GM12878 (cell line): ENCODE results near the gene WNT7A. TPM values are rescaled to one million over a fixed set of nuclear protein-coding genes. Genes with fewer than 3 reads are reported as not detected.

Experiments used
- ATAC-seq: fragments of 200-7000 bp; cut with Tn5 transposase; 3 replicates; pipeline ENCODE4 v1.9.1; 2020; ENCODE audit warnings: mild to moderate bottlenecking, moderate library complexity
- BruUV-seq: library from RNA; stranded (reverse); fragments of 400-500 nt; replicated peaks from 2 replicates; lab custom pipeline; 2021; lab: Mats Ljungman, UMichigan
- CTCF ChIA-PET: fragments of 300-600 bp; sonication (Branson Sonifier 250); formaldehyde crosslinking; extraction: SDS; loops from one replicate; lab custom pipeline; 2021; ENCODE audit warnings: inconsistent platforms; lab: Yijun Ruan, JAX
- POLR2A ChIA-PET: fragments of 350-600 bp; formaldehyde crosslinking; extraction: SDS; loops from one replicate; lab custom pipeline; 2021; ENCODE audit warnings: inconsistent platforms; lab: Charles Lee
- RAD21 ChIA-PET: fragments of 300-600 bp; sonication (Branson Sonifier 250); formaldehyde crosslinking; loops from one replicate; lab custom pipeline; 2023; ENCODE audit warnings: antibody characterized with exemption; ENCODE audit not compliant: unreplicated experiment; lab: Charles Lee
- SMC1A ChIA-PET: fragments of 300-600 bp; sonication (Branson Sonifier 250); formaldehyde crosslinking; loops from one replicate; lab custom pipeline; 2023; ENCODE audit not compliant: unreplicated experiment, uncharacterized antibody; lab: Charles Lee
- DNase-seq: peaks from one replicate; pipeline ENCODE4 v3.0.0-alpha.2; 2011; ENCODE audit warnings: low read depth, low spot score
- FAIRE-seq: peaks from 3 replicates; lab custom pipeline; 2011; peaks lifted over from hg19 to GRCh38; lab: Jason Lieb, UNC
- H2AFZ ChIP-seq: 2 replicates; pipeline ENCODE4 v1.6.0; 2011; ENCODE audit warnings: low read depth, low read length, control low read depth; ENCODE audit not compliant: control insufficient read depth
- H3K27ac ChIP-seq: 2 replicates; pipeline ENCODE4 v1.5.1; 2011; ENCODE audit warnings: control low read depth; ENCODE audit not compliant: control insufficient read depth, insufficient read depth
- H3K27me3 ChIP-seq, 2 experiments: replicated peaks in 1 of 2; 2 replicates each; pipeline versions ENCODE4 v1.6.0 to v1.6.1; 2011; ENCODE audit warnings: low read length in 1 of 2; ENCODE audit not compliant: control insufficient read depth in 2 of 2, insufficient read depth in 2 of 2
- H3K36me3 ChIP-seq, 2 experiments: 2 replicates each; pipeline ENCODE4 v1.5.1; 2011; ENCODE audit warnings: low read length in 1 of 2; ENCODE audit not compliant: control insufficient read depth in 2 of 2, insufficient read depth in 2 of 2
- H3K4me1 ChIP-seq: 2 replicates; pipeline ENCODE4 v1.6.1; 2011; ENCODE audit warnings: mild to moderate bottlenecking, low read length, moderate library complexity, mixed read lengths; ENCODE audit not compliant: control insufficient read depth, insufficient read depth
- H3K4me2 ChIP-seq: 2 replicates; pipeline ENCODE4 v1.6.0; 2011; ENCODE audit warnings: control low read depth; ENCODE audit not compliant: control insufficient read depth, insufficient read depth
- H3K4me3 ChIP-seq: fragments of 200-600 bp; sonication (generic); 2 replicates; pipeline ENCODE4 v1.5.1; 2016
- H3K79me2 ChIP-seq: 2 replicates; pipeline ENCODE4 v1.6.0; 2011; ENCODE audit warnings: low read length; ENCODE audit not compliant: control insufficient read depth, insufficient read depth
- H3K9ac ChIP-seq: 2 replicates; pipeline ENCODE4 v1.8.0; 2011; ENCODE audit warnings: low read length, control low read depth, mixed read lengths; ENCODE audit not compliant: control insufficient read depth, insufficient read depth
- H3K9me3 ChIP-seq: replicated peaks from 3 replicates; pipeline ENCODE4 v1.5.1; 2011; ENCODE audit warnings: mild to moderate bottlenecking, low read length; ENCODE audit not compliant: control insufficient read depth, insufficient read depth
- H4K20me1 ChIP-seq: 2 replicates; pipeline ENCODE4 v1.6.0; 2011; ENCODE audit not compliant: control insufficient read depth, insufficient read depth
- HCFC1 ChIP-seq: fragments of 150-350 bp; IDR thresholded peaks from 2 replicates; pipeline ENCODE4 v1.6.1; 2014; ENCODE audit warnings: low read length
- HDGF ChIP-seq: fragments of 450-650 bp; IDR thresholded peaks from 2 replicates; pipeline ENCODE4 v1.6.1; 2016; ENCODE audit warnings: antibody characterized with exemption
- MYC ChIP-seq: IDR thresholded peaks from 2 replicates; pipeline ENCODE4 v1.6.1; 2011; ENCODE audit warnings: mild to moderate bottlenecking, low read length, moderate library complexity, inconsistent platforms; ENCODE audit not compliant: insufficient read depth, insufficient replicate concordance, insufficient read length, severe bottlenecking
- NR2C1 ChIP-seq: fragments of 450-650 bp; IDR thresholded peaks from 2 replicates; pipeline ENCODE4 v1.6.1; 2017; ENCODE audit warnings: antibody characterized with exemption, mild to moderate bottlenecking, moderate library complexity
- SRF ChIP-seq, 2 experiments: IDR thresholded peaks; 2 replicates each; pipeline ENCODE4 v1.6.1; 2011; ENCODE audit warnings: low read depth in 2 of 2, low read length in 2 of 2, mild to moderate bottlenecking in 1 of 2, moderate library complexity in 1 of 2
- STAT1 ChIP-seq: fragments of 450-650 bp; conservative IDR thresholded peaks from 2 replicates; pipeline ENCODE4 v1.6.1; 2014; ENCODE audit warnings: antibody characterized with exemption, mild to moderate bottlenecking
- TCF12 ChIP-seq: IDR thresholded peaks from 2 replicates; pipeline ENCODE4 v1.6.1; 2011; ENCODE audit warnings: low read depth, mild to moderate bottlenecking, low read length
- ZBTB4 ChIP-seq: fragments of 450-650 bp; formaldehyde crosslinking; IDR thresholded peaks from 2 replicates; pipeline ENCODE4 v1.4.0; 2022; ENCODE audit warnings: mild to moderate bottlenecking, moderate library complexity
- ZBTB40 ChIP-seq: fragments of 450-650 bp; IDR thresholded peaks from 2 replicates; pipeline ENCODE4 v1.6.1; 2016; ENCODE audit warnings: mild to moderate bottlenecking, moderate library complexity, borderline replicate concordance
- WGBS: methylation state at CpG from one replicate; pipeline ENCODE4 v1.1.6; 2016; ENCODE audit warnings: low lambda C conversion rate; ENCODE audit not compliant: insufficient replicate concordance, insufficient coverage; ENCODE audit errors: missing lambda C conversion rate; 5-methylcytosine and 5-hydroxymethylcytosine counted together
- in situ Hi-C: fragments of 300-500 bp; cut with MboI; formaldehyde crosslinking; loops from 9 replicates; pipeline ENCODE4 v1.14.3; 2018; ENCODE audit warnings: mixed read lengths
- intact Hi-C: fragments of 100-400 bp; cut with micrococcal nuclease; formaldehyde crosslinking; loops from one replicate; pipeline ENCODE4 v1.14.2; 2022; ENCODE audit not compliant: unreplicated experiment
- polyA plus RNA-seq, 11 experiments: library from polyadenylated mRNA; depleted of rRNA in 4 of 11; unstranded in 6 of 11; stranded (reverse) in 5 of 11; fragments of >200 nt; fragmentation: Nextera tagmentation in 4 of 11; fragmentation: Illumina TruSeq in 1 of 11; extraction: Ambion mirVana in 4 of 11; extraction: Trizol in 1 of 11; gene quantifications; 1 replicate in 1 of 11; 2 replicates in 10 of 11; pipeline versions ENCODE4 v1.2.1 to v1.2.3, GENCODE V29; 2011 to 2016; ENCODE audit warnings: inconsistent platforms in 2 of 11, missing spikeins in 2 of 11, low read depth in 1 of 11
- total RNA-seq, 4 experiments: library from RNA; depleted of rRNA in 3 of 4; stranded (reverse); fragments of >200 nt in 3 of 4; fragmentation: Illumina TruSeq in 1 of 4; extraction: Trizol in 1 of 4; gene quantifications; 2 replicates each; pipeline versions ENCODE4 v1.2.1 to v1.2.3, GENCODE V29; 2013 to 2021

Gene WNT7A
- total and polyA plus RNA-seq, 10 of the 15 experiments (the other 5 are each of a cell fraction or from before 2014, with no cell fraction given): 0.08 TPM; not detected in 9

- Histone ChIP-seq H3K9ac (no peak overlapping the region), H2AFZ (no peak overlapping the region), H4K20me1 (no peaks in the 10 kb centered on the region), H3K4me1 (no peaks in the 10 kb centered on the region), H3K4me2 (no peak overlapping the region), H3K4me3 (no peak overlapping the region), H3K79me2 (no peaks in the 10 kb centered on the region), H3K9me3 (no peaks in the 10 kb centered on the region; the same call in 2 of the 3 replicates), H3K36me3 (no peaks in the 10 kb centered on the region), H3K27ac (no peak overlapping the region), H3K27me3 (no peaks in the 10 kb centered on the region)
- POLR2A ChIA-PET: no interaction called here
- intact Hi-C loops (no loop called here), in situ Hi-C loops (no loop called here)
- 26% methylated on average over 5 of the region's 5 CpGs for WGBS
- no peak for TF ChIP-seq HCFC1
- DNase-seq (no peak), ATAC-seq (no peak), FAIRE-seq (no peak)
- BruUV-seq: no TSS peak
- SMC1A ChIA-PET: no interaction called here
- RAD21 ChIA-PET: no interaction called here
- CTCF ChIA-PET: no interaction called here
Observed at GRCh38 chr3:13822042-13822441, 57.8 kb downstream of the WNT7A start.

GRCh38 chr3:13821126-13821525 is 58.7 kb downstream of the WNT7A start:
- no peak for DNase-seq
- CTCF ChIA-PET: no interaction called here
- no TSS peak for BruUV-seq
- Histone ChIP-seq H3K27ac (no peak overlapping the region), H4K20me1 (no peaks in the 10 kb centered on the region), H3K4me2 (no peak overlapping the region), H3K9ac (no peak overlapping the region), H3K4me3 (no peak overlapping the region), H3K4me1 (no peaks in the 10 kb centered on the region), H3K36me3 (no peaks in the 10 kb centered on the region), H3K27me3 (no peaks in the 10 kb centered on the region), H3K9me3 (no peaks in the 10 kb centered on the region; the same call in 2 of the 3 replicates), H3K79me2 (no peaks in the 10 kb centered on the region), H2AFZ (no peak overlapping the region)
- RAD21 ChIA-PET: no interaction called here
- POLR2A ChIA-PET: no interaction called here
- TF ChIP-seq TCF12: no peak
- TF ChIP-seq SRF (IDR thresholded peaks at IDR 0.05; ENCODE audit: low read depth in 2 of 2, low read length in 2 of 2): no peak
- no peak for TF ChIP-seq MYC
- TF ChIP-seq ZBTB4 (CRISPR knock-in tag): no peak
- no peak for TF ChIP-seq STAT1
- TF ChIP-seq HDGF: no peak
- no peak for TF ChIP-seq NR2C1
- TF ChIP-seq ZBTB40: no peak
- no peak for FAIRE-seq
- no peak for ATAC-seq
- SMC1A ChIA-PET: no interaction called here
- in situ Hi-C loops: no loop called here
- 22% methylated on average over 3 of the region's 3 CpGs for WGBS
- intact Hi-C loops: no loop called here
